ENCODE data around the gene HLCS. TPM values are rescaled to one million over a fixed set of nuclear protein-coding genes. Genes with fewer than 3 reads are reported as not detected.
A peak's percentile ranks its signal among the peaks of the same experiment; 100 is the strongest.

HLCS gene
- total RNA-seq, 4 donors from 2014 or later = 20.0 to 75.4 (median 32.8) TPM

- Histone ChIP-seq H3K4me3 (no peak overlapping the region), H3K27me3 (peaks cover 100% of the 10 kb centered on the region), H3K36me3 (no peaks in the 10 kb centered on the region), H3K27ac (no peak overlapping the region), H3K9me3 (no peaks in the 10 kb centered on the region), H3K4me1 (peaks cover 24 to 73% (median 52%) of the 10 kb centered on the region in 4 donors)
- intact Hi-C loops (cut with DNase I; ENCODE audit: low total_unique reads) (loop anchor here (10.0 kb wide), 1 partner anchor 1501 kb away; no protein-coding TSS in a partner anchor), in situ Hi-C loops (cut with MboI; ENCODE audit: low pct_ligation_motif_present in 1 of 4, low pct_unique_long_range_greater_than_20kb in 1 of 4, low sequenced_read_pairs in 3 of 4) (no loop called here)
- WGBS, 2 donors (ENCODE audit: low coverage in 1 of 2) = 10 to 17% methylated on average over 2 to 15 of the region's 15 CpGs
- no peak for TF ChIP-seq POLR2A (IDR thresholded peaks at IDR 0.05)
- DNase-seq = no peak
These were observed 262.7 kb downstream of the HLCS start for GRCh38 chr21:36703626-36704280.

- H3K27me3 ChIP-seq = peaks cover 100% of the 10 kb centered on the region
- DNase-seq = no peak
- H3K36me3 ChIP-seq = no peaks in the 10 kb centered on the region
- H3K9me3 ChIP-seq = no peaks in the 10 kb centered on the region
- H3K27ac ChIP-seq = no peak overlapping the region
- TF ChIP-seq EP300 (IDR thresholded peaks at IDR 0.05; ENCODE audit: low read depth) = no peak
- no peak for TF ChIP-seq POLR2A (IDR thresholded peaks at IDR 0.05)
- TF ChIP-seq POLR2AphosphoS5 (IDR thresholded peaks at IDR 0.05) = no peak
- no peak for TF ChIP-seq CTCF (IDR thresholded peaks at IDR 0.05)
- in situ Hi-C loops (cut with MboI; ENCODE audit: low pct_ligation_motif_present in 1 of 4, low pct_unique_long_range_greater_than_20kb in 1 of 4, low sequenced_read_pairs in 3 of 4) (no loop called here), intact Hi-C loops (cut with DNase I; ENCODE audit: low total_unique reads) (loop anchor here (10.0 kb wide), 1 partner anchor 1502 kb away; no protein-coding TSS in a partner anchor)
- 34% methylated on average over 3 of the region's 3 CpGs; no CpG with 5 or more reads in 1 of the 2 donors for WGBS, 2 donors (ENCODE audit: low coverage in 1 of 2)
- H3K4me1 ChIP-seq = peaks cover 25 to 73% (median 54%) of the 10 kb centered on the region in 4 donors
- no peak overlapping the region for H3K4me3 ChIP-seq
These were observed 263.3 kb downstream of the HLCS start for GRCh38 chr21:36703123-36703522.

- no peak for DNase-seq
- WGBS, 2 donors (ENCODE audit: low coverage in 1 of 2) = 30% methylated on average over 6 of the region's 6 CpGs; no CpG with 5 or more reads in 1 of the 2 donors
- no peak for TF ChIP-seq EP300 (IDR thresholded peaks at IDR 0.05; ENCODE audit: low read depth)
- TF ChIP-seq POLR2AphosphoS5 (IDR thresholded peaks at IDR 0.05) = no peak
- no peak for TF ChIP-seq CTCF (IDR thresholded peaks at IDR 0.05)
- TF ChIP-seq POLR2A (IDR thresholded peaks at IDR 0.05) = no peak
- H3K4me3 ChIP-seq = no peak overlapping the region
- intact Hi-C loops (cut with DNase I; ENCODE audit: low total_unique reads) (loop anchor here (10.0 kb wide), 1 partner anchor 1502 kb away; no protein-coding TSS in a partner anchor), in situ Hi-C loops (cut with MboI; ENCODE audit: low pct_ligation_motif_present in 1 of 4, low pct_unique_long_range_greater_than_20kb in 1 of 4, low sequenced_read_pairs in 3 of 4) (no loop called here)
- peaks cover 100% of the 10 kb centered on the region for H3K27me3 ChIP-seq
- H3K36me3 ChIP-seq = no peaks in the 10 kb centered on the region
- H3K9me3 ChIP-seq = no peaks in the 10 kb centered on the region
- no peak overlapping the region for H3K27ac ChIP-seq
- H3K4me1 ChIP-seq = peaks cover 26 to 74% (median 52%) of the 10 kb centered on the region in 4 donors
These were observed 263.9 kb downstream of the HLCS start for GRCh38 chr21:36702622-36702968.

- H3K4me3 ChIP-seq = peak overlapping the region in 2 of 4 donors; percentile 15 to 47
- intact Hi-C loops (cut with DNase I; ENCODE audit: low total_unique reads) = loop anchor here (10.0 kb wide), 1 partner anchor 1503 kb away; no protein-coding TSS in a partner anchor
- in situ Hi-C loops (cut with MboI; ENCODE audit: low pct_ligation_motif_present in 1 of 4, low pct_unique_long_range_greater_than_20kb in 1 of 4, low sequenced_read_pairs in 3 of 4) = no loop called here
- DNase-seq = no peak
- TF ChIP-seq POLR2AphosphoS5 (IDR thresholded peaks at IDR 0.05) (no peak), CTCF (IDR thresholded peaks at IDR 0.05) (no peak), POLR2A (IDR thresholded peaks at IDR 0.05) (no peak), EP300 (IDR thresholded peaks at IDR 0.05; ENCODE audit: low read depth) (no peak)
- H3K36me3 ChIP-seq = no peaks in the 10 kb centered on the region
- peaks cover 26 to 74% (median 53%) of the 10 kb centered on the region in 4 donors for H3K4me1 ChIP-seq
- WGBS, 2 donors (ENCODE audit: low coverage in 1 of 2) = 11% methylated on average over 26 of the region's 26 CpGs; no CpG with 5 or more reads in 1 of the 2 donors
- H3K27me3 ChIP-seq = peaks cover 100% of the 10 kb centered on the region
- H3K27ac ChIP-seq = no peak overlapping the region
- H3K9me3 ChIP-seq = no peaks in the 10 kb centered on the region
These were observed 264.5 kb downstream of the HLCS start for GRCh38 chr21:36701756-36702621.
